Measurements from ENCODE around the gene CYSTM1. TPM values are rescaled to one million over a fixed set of nuclear protein-coding genes. Genes with fewer than 3 reads are reported as not detected.

Gene CYSTM1
- polyA plus RNA-seq, 1 donor from 2014 or later = 6.6 TPM

- Histone ChIP-seq H2AFZ (ENCODE audit: low read depth, low read length) (no peak overlapping the region), H3K4me3 (ENCODE audit: low read length) (no peak overlapping the region), H3K27me3 (ENCODE audit: insufficient read depth, low read depth, low read length) (no peaks in the 10 kb centered on the region), H3K36me3 (ENCODE audit: insufficient read depth, low read length) (no peaks in the 10 kb centered on the region), H3K9ac (ENCODE audit: low read length) (no peak overlapping the region), H4K20me1 (ENCODE audit: insufficient read depth) (no peaks in the 10 kb centered on the region), H3K9me3 (ENCODE audit: low read length) (no peaks in the 10 kb centered on the region), H3K4me2 (ENCODE audit: low read length) (no peak overlapping the region), H3K79me2 (replicated peaks; ENCODE audit: insufficient read depth, low read length) (no peaks in the 10 kb centered on the region), H3K27ac (ENCODE audit: low read length) (no peak overlapping the region), H3K9me2 (ENCODE audit: insufficient read depth, low read length) (no peaks in the 10 kb centered on the region), H3F3A (ENCODE audit: insufficient read depth, low read length, poor library complexity, severe bottlenecking) (no peaks in the 10 kb centered on the region)
- TF ChIP-seq TAF1 (IDR thresholded peaks at IDR 0.05; ENCODE audit: low read depth) (no peak), MXI1 (conservative IDR thresholded peaks at IDR 0.05; ENCODE audit: poor library complexity, severe bottlenecking) (no peak), SMC3 (conservative IDR thresholded peaks at IDR 0.05; ENCODE audit: poor library complexity) (no peak)
Measured at GRCh38 chr5:140273401-140273877, 98.5 kb downstream of the CYSTM1 start.

- no peaks in the 10 kb centered on the region for H3K9me3 ChIP-seq (ENCODE audit: low read length)
- no peak for TF ChIP-seq POLR2AphosphoS5 (IDR thresholded peaks at IDR 0.05)
- no peak for TF ChIP-seq CTCF (IDR thresholded peaks at IDR 0.05; ENCODE audit: poor library complexity, severe bottlenecking)
- no peak for TF ChIP-seq REST (IDR thresholded peaks at IDR 0.05; ENCODE audit: borderline replicate concordance)
- no peak overlapping the region for H3K27ac ChIP-seq (ENCODE audit: low read length)
- H4K20me1 ChIP-seq (ENCODE audit: insufficient read depth) = no peaks in the 10 kb centered on the region
- H3K79me2 ChIP-seq (replicated peaks; ENCODE audit: insufficient read depth, low read length) = no peaks in the 10 kb centered on the region
- no peak overlapping the region for H3K9ac ChIP-seq (ENCODE audit: low read length)
- H3F3A ChIP-seq (ENCODE audit: insufficient read depth, low read length, poor library complexity, severe bottlenecking) = no peaks in the 10 kb centered on the region
- H2AFZ ChIP-seq (ENCODE audit: low read depth, low read length) = no peak overlapping the region
- no peaks in the 10 kb centered on the region for H3K27me3 ChIP-seq (ENCODE audit: insufficient read depth, low read depth, low read length)
- no peaks in the 10 kb centered on the region for H3K36me3 ChIP-seq (ENCODE audit: insufficient read depth, low read length)
- H3K9me2 ChIP-seq (ENCODE audit: insufficient read depth, low read length) = no peaks in the 10 kb centered on the region
- H3K4me2 ChIP-seq (ENCODE audit: low read length) = no peak overlapping the region
- no peak overlapping the region for H3K4me3 ChIP-seq (ENCODE audit: low read length)
Measured at GRCh38 chr5:140275837-140276236, 100.8 kb downstream of the CYSTM1 start.

GRCh38 chr5:140282266-140282665 is 107.3 kb downstream of the CYSTM1 start:
- TF ChIP-seq RAD21 (conservative IDR thresholded peaks at IDR 0.05) (no peak), TAF1 (IDR thresholded peaks at IDR 0.05; ENCODE audit: low read depth) (no peak), CTCF (IDR thresholded peaks at IDR 0.05; ENCODE audit: poor library complexity, severe bottlenecking) (no peak), MXI1 (conservative IDR thresholded peaks at IDR 0.05; ENCODE audit: poor library complexity, severe bottlenecking) (no peak), EZH2 (IDR thresholded peaks at IDR 0.05; ENCODE audit: borderline replicate concordance, insufficient read depth, low read length, poor library complexity, severe bottlenecking) (no peak), EP300 (conservative IDR thresholded peaks at IDR 0.05; ENCODE audit: poor library complexity, severe bottlenecking) (no peak), REST (IDR thresholded peaks at IDR 0.05; ENCODE audit: borderline replicate concordance) (no peak), SMC3 (conservative IDR thresholded peaks at IDR 0.05; ENCODE audit: poor library complexity) (no peak), POLR2AphosphoS5 (IDR thresholded peaks at IDR 0.05) (no peak)
- peaks cover 22% of the 10 kb centered on the region for H3K79me2 ChIP-seq (replicated peaks; ENCODE audit: insufficient read depth, low read length)
- H3K27ac ChIP-seq (ENCODE audit: low read length) = no peak overlapping the region

More at GRCh38 chr5:140282266-140282665, 107.3 kb downstream of the CYSTM1 start:
- H3K9me3 ChIP-seq (ENCODE audit: low read length) = no peaks in the 10 kb centered on the region
- H3K4me2 ChIP-seq (ENCODE audit: low read length) = no peak overlapping the region
- no peaks in the 10 kb centered on the region for H4K20me1 ChIP-seq (ENCODE audit: insufficient read depth)
- no peak overlapping the region for H3K9ac ChIP-seq (ENCODE audit: low read length)
- H3K4me3 ChIP-seq (ENCODE audit: low read length) = no peak overlapping the region
- no peak overlapping the region for H2AFZ ChIP-seq (ENCODE audit: low read depth, low read length)
- no peaks in the 10 kb centered on the region for H3K36me3 ChIP-seq (ENCODE audit: insufficient read depth, low read length)
- no peaks in the 10 kb centered on the region for H3K27me3 ChIP-seq (ENCODE audit: insufficient read depth, low read depth, low read length)
- no peaks in the 10 kb centered on the region for H3F3A ChIP-seq (ENCODE audit: insufficient read depth, low read length, poor library complexity, severe bottlenecking)
- no peaks in the 10 kb centered on the region for H3K9me2 ChIP-seq (ENCODE audit: insufficient read depth, low read length)

Measured in neural cell (in vitro differentiated cells).